NCI-H2107 treated with DMSO at 0.1 percent for 48 hours (cell line): ENCODE results near the gene MYCT1.
"Not testable (repeated sequence)": the region's sequence is repeated elsewhere in the genome, so short reads cannot be mapped to it uniquely, and the experiment has no call there.

Experiments used
- DNase-seq: peaks from one replicate; lab custom pipeline; 2025; ENCODE audit not compliant: unreplicated experiment; lab: John Stamatoyannopoulos, UW

The MYCT1 gene

GRCh38 chr6:152697634-152698033 is at the start of gene MYCT1:
Gene MYCT1, plus strand, starts transcription at chr6:152697897. Its CDS starts 6 bp downstream, at chr6:152697903.
- no peak for DNase-seq

GRCh38 chr6:152648105-152648504 is 49.6 kb upstream of the MYCT1 start:
- DNase-seq: no peak

GRCh38 chr6:152651986-152652385 is 45.7 kb upstream of the MYCT1 start:
- DNase-seq: no peak

GRCh38 chr6:152661776-152662175 is 35.9 kb upstream of the MYCT1 start:
- no peak for DNase-seq

- no peak for DNase-seq
Observed at GRCh38 chr6:152669895-152670294, 27.8 kb upstream of the MYCT1 start.

GRCh38 chr6:152671171-152671570 is 26.5 kb upstream of the MYCT1 start:
- DNase-seq: no peak

GRCh38 chr6:152673236-152673635 is 24.5 kb upstream of the MYCT1 start:
- no peak for DNase-seq

- DNase-seq: no peak
Observed at GRCh38 chr6:152680151-152680550, 17.5 kb upstream of the MYCT1 start.

- DNase-seq: no peak
Observed at GRCh38 chr6:152680879-152681517, 16.7 kb upstream of the MYCT1 start.

GRCh38 chr6:152682141-152682540 is 15.6 kb upstream of the MYCT1 start:
- DNase-seq: no peak

GRCh38 chr6:152682935-152683334 is 14.8 kb upstream of the MYCT1 start:
- DNase-seq: not testable (repeated sequence)

GRCh38 chr6:152685819-152686218 is 11.9 kb upstream of the MYCT1 start:
- no peak for DNase-seq

- DNase-seq: no peak
Observed at GRCh38 chr6:152695372-152696045, 2.2 kb upstream of the MYCT1 start.

- no peak for DNase-seq
Observed at GRCh38 chr6:152696522-152696921, 1.2 kb upstream of the MYCT1 start.

GRCh38 chr6:152698692-152699091 is 995 bp downstream of the MYCT1 start:
- DNase-seq: no peak

- DNase-seq: no peak
Observed at GRCh38 chr6:152700427-152700826, 2.7 kb downstream of the MYCT1 start.

- no peak for DNase-seq
Observed at GRCh38 chr6:152701081-152701862, 3.6 kb downstream of the MYCT1 start.

- DNase-seq: no peak
Observed at GRCh38 chr6:152701863-152702401, 4.2 kb downstream of the MYCT1 start.

- DNase-seq: not testable (repeated sequence)
Observed at GRCh38 chr6:152703750-152704149, 6.1 kb downstream of the MYCT1 start.

- DNase-seq: no peak
Observed at GRCh38 chr6:152705327-152705726, 7.6 kb downstream of the MYCT1 start.

- DNase-seq: no peak
Observed at GRCh38 chr6:152716322-152716721, 18.6 kb downstream of the MYCT1 start.

GRCh38 chr6:152720974-152721373 is 23.3 kb downstream of the MYCT1 start:
- no peak for DNase-seq
